ENCODE data around the gene GDPD5.

GDPD5 gene

GRCh38 chr11:75534259-75535069 lies 8.7 kb upstream of the GDPD5 start:
- no peak for FAIRE-seq

- FAIRE-seq = no peak
Measured at GRCh38 chr11:75533896-75534258, 8.1 kb upstream of the GDPD5 start.

GRCh38 chr11:75532200-75533048 lies 6.7 kb upstream of the GDPD5 start:
- no peak for FAIRE-seq

DNA sequence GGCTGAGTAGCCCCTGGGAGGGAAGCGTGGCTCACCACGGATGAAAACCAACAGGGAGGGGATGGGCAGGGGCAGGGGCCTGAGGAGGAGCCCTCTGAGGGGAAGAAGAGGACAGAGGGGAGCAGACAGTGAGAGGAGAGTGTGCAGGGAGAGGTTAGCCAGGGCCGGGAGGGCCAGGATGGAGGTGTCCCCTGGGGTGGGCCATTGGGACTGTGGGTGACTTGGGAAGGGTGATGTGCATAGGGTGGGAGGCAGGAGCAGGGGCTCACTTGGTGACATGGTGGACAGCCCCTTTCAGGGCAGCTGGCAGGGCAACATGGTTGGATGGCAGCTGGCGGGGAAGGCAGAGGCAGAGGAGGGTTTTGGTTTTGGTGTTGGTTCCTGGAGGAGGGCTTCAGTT lies 5.6 kb upstream of the GDPD5 start:
- no peak for FAIRE-seq

DNA sequence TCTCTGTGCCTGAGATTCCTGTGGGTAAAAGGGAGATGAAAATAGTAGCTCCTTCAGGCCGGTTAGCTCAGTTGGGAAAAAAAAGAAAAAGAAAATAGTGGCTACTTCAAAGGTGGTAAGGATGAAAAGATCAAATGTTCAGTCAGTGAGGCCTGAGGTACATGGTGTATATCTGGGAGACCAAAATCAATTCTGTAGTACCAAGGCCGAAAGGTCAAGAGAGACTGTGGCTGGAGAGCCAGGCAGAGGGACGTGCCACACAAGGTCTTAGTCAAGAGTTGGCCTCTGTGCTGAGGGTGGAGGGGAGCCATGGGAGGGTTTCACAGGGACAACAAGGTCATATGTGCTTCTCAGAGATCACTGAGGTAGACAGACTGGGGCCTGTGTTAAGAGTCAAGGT lies 4.8 kb upstream of the GDPD5 start:
- no peak for FAIRE-seq

- no peak for FAIRE-seq
Measured at GRCh38 chr11:75527938-75528735, 2.4 kb upstream of the GDPD5 start.

DNA sequence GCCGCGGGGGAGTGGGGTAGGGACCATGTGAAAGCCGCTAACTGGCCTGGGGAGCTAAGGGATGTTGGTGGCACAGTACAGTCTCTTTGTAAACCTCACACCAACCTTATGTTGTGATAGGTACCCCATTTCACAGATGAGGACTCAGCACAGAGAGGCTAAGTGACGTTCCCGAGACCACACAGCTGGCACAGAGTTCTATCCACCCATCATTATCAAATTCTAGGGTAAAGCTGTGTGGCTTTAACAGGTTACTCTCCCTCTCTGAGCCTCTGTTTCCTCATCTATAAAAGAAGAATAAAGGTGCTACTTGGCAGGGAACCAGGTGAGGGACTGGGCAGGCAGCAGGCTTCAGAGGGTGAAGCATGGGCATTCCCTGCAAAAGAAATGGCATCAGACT lies 1.4 kb upstream of the GDPD5 start:
- FAIRE-seq = no peak

DNA sequence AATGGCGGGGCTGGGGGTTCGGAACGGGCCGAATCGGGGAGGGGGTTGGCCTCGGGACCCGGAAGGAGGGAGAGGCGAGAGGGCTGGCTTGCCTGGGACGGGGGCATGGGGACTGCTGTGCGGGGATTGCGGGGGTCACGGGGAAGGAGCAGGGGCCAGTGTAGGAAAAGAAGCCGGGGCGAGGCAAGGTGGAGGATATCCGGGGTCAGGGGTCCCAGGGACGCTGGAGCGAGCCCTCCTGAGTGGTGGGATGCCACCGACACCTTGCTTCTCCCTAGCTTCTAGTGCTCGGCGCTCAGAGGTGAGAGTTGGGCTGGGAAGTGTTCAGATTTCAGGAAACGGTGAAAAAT lies 426 bp upstream of the GDPD5 start:
- no peak for FAIRE-seq

- no peak for FAIRE-seq
Measured at GRCh38 chr11:75524665-75525432, 892 bp downstream of the GDPD5 start.

DNA sequence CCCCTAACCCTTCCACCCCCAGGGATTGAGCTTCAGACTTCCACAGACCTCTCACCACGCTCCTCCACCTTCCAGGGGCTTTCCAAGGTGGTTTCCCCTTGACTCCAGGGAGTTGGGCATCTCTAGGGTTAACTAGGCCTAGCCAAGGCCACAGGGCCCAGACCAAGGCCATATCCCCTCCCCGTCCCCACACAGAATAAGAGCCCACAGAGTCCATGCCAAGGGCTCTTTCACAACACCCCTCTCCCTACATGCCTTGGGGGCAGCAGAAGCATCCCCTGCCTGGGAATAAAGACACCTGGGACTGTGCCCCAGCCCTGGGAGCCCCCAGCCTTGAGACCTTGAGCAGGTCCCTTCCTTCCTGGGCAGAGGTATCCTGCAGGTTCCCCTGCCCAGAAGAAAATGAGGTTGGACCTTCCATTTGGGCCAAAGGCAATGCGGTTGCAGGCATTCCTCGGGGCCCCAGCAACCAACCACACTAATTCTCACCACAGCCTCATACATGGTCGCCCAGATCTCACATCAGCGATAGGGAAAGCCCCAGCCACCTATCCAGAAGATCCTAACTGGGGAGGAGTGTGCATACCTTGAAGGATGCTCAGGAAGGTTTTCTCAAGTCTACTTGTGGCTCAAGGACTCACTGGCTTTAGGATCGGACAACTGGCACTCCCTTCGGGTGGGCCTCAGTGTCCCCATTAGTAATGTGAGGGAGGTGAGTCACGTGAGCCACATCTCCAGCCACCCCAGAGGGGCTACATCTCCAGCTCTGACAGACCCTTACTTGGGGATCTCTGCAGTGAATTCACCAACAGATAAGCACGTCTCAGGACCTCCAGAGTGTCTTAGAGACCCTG lies 1.7 kb downstream of the GDPD5 start:
- no peak for FAIRE-seq

DNA sequence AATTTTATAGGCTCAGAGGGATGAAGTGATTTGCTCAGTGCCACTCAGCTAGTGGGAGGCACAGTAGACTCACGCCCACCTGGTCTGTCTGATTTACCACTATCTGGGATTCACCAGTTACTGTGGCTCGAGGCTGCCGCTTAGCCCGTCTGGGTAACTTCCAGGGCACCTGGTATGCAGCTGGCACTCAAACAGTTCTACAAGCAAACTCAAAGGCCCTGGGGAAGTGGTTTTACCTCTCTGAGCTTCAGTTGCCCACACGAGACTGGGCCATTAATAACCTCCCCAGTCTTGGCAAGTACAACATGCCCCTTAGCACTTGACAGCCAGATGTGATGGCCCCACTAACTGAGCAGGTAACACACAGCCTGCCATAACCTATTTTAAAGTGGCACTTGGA lies 2.6 kb downstream of the GDPD5 start:
- FAIRE-seq = no peak

DNA sequence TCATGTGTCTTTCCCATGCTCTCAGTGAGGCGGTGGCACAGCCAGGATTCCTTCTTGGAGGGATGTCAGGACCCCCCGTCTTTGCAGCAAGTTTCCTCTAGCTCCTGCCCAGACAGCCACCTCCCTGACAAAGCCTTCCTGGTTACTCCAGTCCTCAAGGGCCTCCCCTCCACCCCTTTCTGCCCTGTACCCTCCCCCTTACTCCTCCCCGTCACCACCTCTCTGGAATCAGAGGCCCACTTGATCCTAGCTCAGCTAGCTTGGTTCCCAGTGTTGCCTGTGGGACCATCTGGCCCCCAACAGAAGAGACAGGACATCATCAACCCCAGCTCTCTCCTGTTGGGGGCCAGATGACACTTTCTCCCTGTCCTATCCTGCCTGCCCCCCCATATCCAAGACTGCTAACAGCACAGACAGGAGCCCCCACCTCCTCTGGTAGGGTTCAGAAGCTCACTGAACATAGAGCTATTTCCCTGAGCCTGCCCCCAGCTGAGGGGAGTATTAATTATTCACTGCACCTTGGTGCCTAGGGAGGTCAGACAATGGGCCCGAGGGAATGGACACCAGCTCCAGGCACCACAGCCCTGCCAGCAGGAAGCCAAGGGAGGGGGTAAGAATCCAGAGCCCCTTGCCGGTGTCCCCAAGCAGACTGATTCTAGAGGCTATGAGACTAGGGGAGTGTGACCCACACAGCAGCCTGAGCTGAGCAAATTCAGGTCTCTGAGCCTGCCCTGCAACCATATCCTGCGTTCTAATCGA lies 3.3 kb downstream of the GDPD5 start:
- no peak for FAIRE-seq

DNA sequence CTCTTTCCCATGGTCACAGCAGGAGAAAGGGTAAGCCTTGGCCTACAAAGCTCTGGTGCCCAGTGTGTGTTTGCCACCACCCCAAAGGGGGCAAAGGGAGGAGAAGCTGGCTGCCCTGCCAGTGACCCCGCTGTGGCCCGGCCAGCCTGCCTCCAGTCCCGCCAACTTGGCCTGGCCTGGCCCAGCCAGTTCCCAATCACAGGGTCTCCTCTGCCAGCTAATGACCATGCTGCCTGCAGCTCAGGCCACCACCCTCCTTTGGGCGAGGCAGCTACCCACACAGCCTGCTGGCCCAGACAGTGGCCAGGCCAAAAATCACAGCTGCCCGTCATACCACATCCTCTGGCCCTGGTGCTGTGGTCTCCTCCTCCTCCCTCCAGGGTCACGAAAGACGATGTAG lies 5.1 kb downstream of the GDPD5 start:
- no peak for FAIRE-seq

DNA sequence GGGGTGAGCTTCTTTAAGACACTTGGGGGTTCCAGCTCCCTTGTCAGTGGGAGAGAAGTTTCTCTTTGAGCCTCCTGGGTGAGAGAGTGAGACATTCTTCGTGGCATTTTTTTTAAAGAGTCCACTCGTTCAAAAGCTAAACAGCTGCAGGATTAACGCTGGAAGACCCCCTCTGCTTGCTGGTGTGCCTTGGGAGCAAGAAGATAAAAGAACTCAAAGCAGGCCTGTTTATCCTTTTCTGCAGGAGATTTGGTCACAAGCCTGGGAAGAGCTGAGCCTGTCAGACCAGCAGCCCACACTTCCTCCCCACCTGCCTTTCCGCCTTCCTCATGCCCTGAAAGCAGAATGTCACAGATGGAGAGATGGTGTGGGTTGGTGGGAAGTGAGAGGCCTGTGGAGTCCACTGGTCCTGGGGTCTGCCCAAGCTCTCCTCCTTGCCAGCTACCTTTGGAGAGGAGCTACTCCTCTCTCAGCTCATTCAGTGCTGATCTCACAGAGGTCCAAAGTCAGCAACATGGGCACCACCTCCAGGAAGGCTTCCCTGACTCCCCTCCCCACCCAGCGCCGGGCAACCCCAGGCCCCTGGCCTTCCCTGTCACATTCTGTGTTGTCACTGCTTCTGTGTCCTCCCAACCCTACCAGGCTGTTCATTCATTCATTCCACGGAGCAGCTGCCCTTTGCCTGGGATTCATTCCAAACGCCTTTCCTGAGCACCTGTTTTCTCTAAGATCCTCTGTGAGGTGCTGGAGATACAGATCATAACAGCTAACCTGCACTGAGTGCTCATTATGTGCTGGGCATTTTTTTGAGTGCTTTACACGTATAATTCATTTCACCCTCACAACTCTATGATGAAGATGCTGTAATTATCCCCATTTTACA lies 6.7 kb downstream of the GDPD5 start:
- FAIRE-seq = no peak

- FAIRE-seq = no peak
Measured at GRCh38 chr11:75518204-75518549, 7.6 kb downstream of the GDPD5 start.

GRCh38 chr11:75516886-75517285 lies 8.9 kb downstream of the GDPD5 start:
- no peak for FAIRE-seq

DNA sequence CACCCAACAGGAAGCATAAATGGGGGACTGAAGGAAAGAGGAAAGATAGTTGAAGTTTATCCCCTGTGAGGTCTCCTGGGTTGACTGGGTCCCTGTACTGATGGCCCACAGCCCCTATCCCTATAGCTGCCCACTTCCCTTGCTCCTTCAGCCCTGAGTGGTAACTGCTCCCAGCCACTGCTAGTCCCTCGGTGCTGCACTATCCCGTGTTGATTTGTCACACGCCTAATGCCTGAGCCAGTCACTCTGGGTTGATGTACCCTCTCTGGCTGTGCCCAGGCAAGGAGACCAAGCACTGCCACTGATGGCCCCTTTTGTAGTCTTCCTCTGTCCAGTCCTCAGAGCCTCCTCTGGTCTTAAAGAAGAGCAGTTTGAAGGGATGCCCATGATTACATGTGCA lies 9.6 kb downstream of the GDPD5 start:
- no peak for FAIRE-seq

DNA sequence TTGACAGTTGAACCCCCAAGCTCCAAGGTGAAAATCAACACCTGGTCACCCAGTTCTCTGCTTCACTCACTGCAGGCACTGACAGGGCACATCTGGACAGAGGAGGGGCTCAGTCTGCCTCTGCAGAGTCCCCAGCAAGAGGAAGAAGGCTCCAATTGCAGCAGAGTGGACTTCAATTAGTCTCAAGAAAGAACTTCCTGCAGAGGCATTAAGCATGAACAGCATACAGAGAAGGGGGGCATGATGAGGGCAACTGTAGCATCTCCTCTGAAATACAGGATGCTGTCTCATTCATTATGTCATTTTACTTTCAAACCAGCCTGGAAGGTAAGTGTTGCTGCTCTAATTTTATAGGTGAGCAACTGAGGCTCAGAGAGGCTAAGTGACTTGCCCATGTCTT lies 11.1 kb downstream of the GDPD5 start:
- FAIRE-seq = no peak

GRCh38 chr11:75513250-75513649 lies 12.5 kb downstream of the GDPD5 start:
- no peak for FAIRE-seq

DNA sequence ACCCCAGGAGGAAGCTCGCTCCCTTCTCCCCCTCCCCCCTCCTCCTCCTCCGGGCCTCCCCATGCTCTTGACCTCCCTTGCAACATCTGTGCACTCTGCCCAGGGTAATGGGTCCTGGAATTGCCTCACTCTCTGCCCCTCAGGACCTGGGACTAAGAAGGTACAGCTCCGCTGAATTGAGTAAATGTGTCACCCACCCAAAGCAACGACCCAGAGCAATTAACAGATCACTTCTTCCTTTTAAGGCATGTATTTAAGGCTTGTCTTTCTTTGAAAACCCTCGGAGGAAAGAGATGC lies 15.1 kb downstream of the GDPD5 start:
- no peak for FAIRE-seq
